ENCODE measurements around the gene INSR.
A peak's percentile ranks its signal among the peaks of the same experiment; 100 is the strongest.

INSR gene

DNA sequence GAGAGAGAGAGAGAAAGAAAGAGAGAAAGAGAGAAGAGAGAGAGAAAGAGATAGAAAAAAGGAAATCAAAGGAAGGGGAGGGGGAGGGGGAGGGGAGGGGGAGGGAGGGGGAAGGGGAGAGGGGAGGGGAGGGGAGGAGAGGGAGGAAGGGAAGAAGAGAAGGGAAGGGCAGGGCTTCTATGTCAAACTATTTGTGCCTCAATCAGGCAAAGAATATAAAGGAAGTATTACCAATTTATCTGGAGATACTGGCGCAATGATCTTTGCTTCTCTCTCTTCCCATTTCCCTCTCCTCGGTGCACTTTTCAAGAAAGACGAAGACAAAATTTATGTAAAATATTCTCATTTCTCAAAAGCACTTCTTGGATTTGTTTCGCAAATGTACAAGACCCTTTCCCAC, 9.3 kb upstream of the INSR start:
- H3K4me2 ChIP-seq (ENCODE audit: low read length), result no peak overlapping the region
- H4K91ac ChIP-seq (ENCODE audit: low read depth, low read length), result no peak overlapping the region
- no peak overlapping the region for H2BK12ac ChIP-seq (ENCODE audit: low read length)
- no peak overlapping the region for H3K9ac ChIP-seq (ENCODE audit: low read length)
- H3K27ac ChIP-seq (ENCODE audit: low read depth, low read length), result no peak overlapping the region
- no peaks in the 10 kb centered on the region for H3K79me2 ChIP-seq (ENCODE audit: control insufficient read depth, insufficient read depth, low read length, poor library complexity)
- no peaks in the 10 kb centered on the region for H3K4me1 ChIP-seq (ENCODE audit: control insufficient read depth in 1 of 2, insufficient read depth in 2 of 2, low read length in 2 of 2)
- no peak overlapping the region for H2BK5ac ChIP-seq (ENCODE audit: low read depth, low read length, poor library complexity)
- no peak overlapping the region for H3K23ac ChIP-seq (ENCODE audit: low read length)
- DNase-seq, result no peak
- no peak overlapping the region for H2BK120ac ChIP-seq (ENCODE audit: insufficient read depth, low read length, poor library complexity)
- H2AFZ ChIP-seq (ENCODE audit: insufficient read depth, low read length, poor library complexity), result no peak overlapping the region
- no peak overlapping the region for H3K18ac ChIP-seq (ENCODE audit: low read length)
- H3K14ac ChIP-seq (ENCODE audit: low read length), result no peak overlapping the region
- no peaks in the 10 kb centered on the region for H3K79me1 ChIP-seq (ENCODE audit: low read length)
- H3K27me3 ChIP-seq (ENCODE audit: insufficient read depth, low read length), result no peaks in the 10 kb centered on the region
- no peak overlapping the region for H3K4me3 ChIP-seq (ENCODE audit: low read depth, low read length)
- no peak overlapping the region for H4K12ac ChIP-seq (ENCODE audit: low read depth, low read length)
- no peak overlapping the region for H3K4ac ChIP-seq (ENCODE audit: low read depth, low read length)
- H4K8ac ChIP-seq (ENCODE audit: low read depth, low read length), result no peak overlapping the region
- WGBS (ENCODE audit: extremely low coverage, insufficient coverage, insufficient read length), result no CpG with 5 or more reads among the region's 4 CpGs
- no peaks in the 10 kb centered on the region for H3K9me3 ChIP-seq (ENCODE audit: insufficient read depth, low read depth, low read length)
- no peaks in the 10 kb centered on the region for H3K36me3 ChIP-seq (ENCODE audit: control insufficient read depth in 1 of 2, insufficient read depth in 2 of 2, low read length in 2 of 2)
- no peak overlapping the region for H2AK5ac ChIP-seq (ENCODE audit: low read length)

DNA sequence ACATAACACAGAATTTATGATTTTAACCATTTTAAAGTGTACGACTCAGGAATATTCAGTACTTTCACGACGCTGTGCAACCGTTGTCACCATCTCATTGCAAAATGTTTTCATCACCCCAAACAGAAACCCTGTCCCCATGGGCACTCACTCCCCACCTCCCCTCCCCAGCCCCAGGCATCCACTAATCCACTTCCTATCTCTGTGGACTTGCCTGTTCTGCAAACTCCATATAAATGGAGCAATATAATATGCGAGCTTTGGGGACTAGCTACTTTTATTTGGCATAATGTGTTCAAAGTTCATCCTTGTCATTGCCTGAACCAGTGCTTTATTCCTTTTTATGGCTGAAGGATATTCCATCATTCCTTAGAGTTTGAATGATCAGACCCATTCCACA, 7.3 kb upstream of the INSR start:
- Histone ChIP-seq H3K36me3 (ENCODE audit: control insufficient read depth in 1 of 2, insufficient read depth in 2 of 2, low read length in 2 of 2) (no peaks in the 10 kb centered on the region), H2AFZ (ENCODE audit: insufficient read depth, low read length, poor library complexity) (no peak overlapping the region), H4K91ac (ENCODE audit: low read depth, low read length) (no peak overlapping the region), H2BK120ac (ENCODE audit: insufficient read depth, low read length, poor library complexity) (no peak overlapping the region), H4K12ac (ENCODE audit: low read depth, low read length) (no peak overlapping the region), H2BK12ac (ENCODE audit: low read length) (no peak overlapping the region), H3K18ac (ENCODE audit: low read length) (no peak overlapping the region), H3K4me1 (ENCODE audit: control insufficient read depth in 1 of 2, insufficient read depth in 2 of 2, low read length in 2 of 2) (no peaks in the 10 kb centered on the region), H3K14ac (ENCODE audit: low read length) (no peak overlapping the region), H3K9me3 (ENCODE audit: insufficient read depth, low read depth, low read length) (no peaks in the 10 kb centered on the region), H3K9ac (ENCODE audit: low read length) (no peak overlapping the region), H3K79me1 (ENCODE audit: low read length) (no peaks in the 10 kb centered on the region), H3K4me2 (ENCODE audit: low read length) (no peak overlapping the region), H3K27ac (ENCODE audit: low read depth, low read length) (no peak overlapping the region), H3K4me3 (ENCODE audit: low read depth, low read length) (no peak overlapping the region), H3K27me3 (ENCODE audit: insufficient read depth, low read length) (no peaks in the 10 kb centered on the region), H2BK5ac (ENCODE audit: low read depth, low read length, poor library complexity) (no peak overlapping the region), H3K79me2 (ENCODE audit: control insufficient read depth, insufficient read depth, low read length, poor library complexity) (no peaks in the 10 kb centered on the region), H3K4ac (ENCODE audit: low read depth, low read length) (no peak overlapping the region), H3K23ac (ENCODE audit: low read length) (no peak overlapping the region), H2AK5ac (ENCODE audit: low read length) (no peak overlapping the region), H4K8ac (ENCODE audit: low read depth, low read length) (no peak overlapping the region)
- no CpG with 5 or more reads among the region's 5 CpGs for WGBS (ENCODE audit: extremely low coverage, insufficient coverage, insufficient read length)
- no peak for DNase-seq

GRCh38 chr19:7297742-7298141, 3.5 kb upstream of the INSR start:
- peaks cover 4 to 9% of the 10 kb centered on the region in 2 experiments for H3K4me1 ChIP-seq (ENCODE audit: control insufficient read depth in 1 of 2, insufficient read depth in 2 of 2, low read length in 2 of 2)
- no peaks in the 10 kb centered on the region for H3K9me3 ChIP-seq (ENCODE audit: insufficient read depth, low read depth, low read length)
- H2BK5ac ChIP-seq (ENCODE audit: low read depth, low read length, poor library complexity), result no peak overlapping the region
- no peak overlapping the region for H4K91ac ChIP-seq (ENCODE audit: low read depth, low read length)
- H3K79me2 ChIP-seq (ENCODE audit: control insufficient read depth, insufficient read depth, low read length, poor library complexity), result peaks cover 9% of the 10 kb centered on the region
- no peak overlapping the region for H3K27ac ChIP-seq (ENCODE audit: low read depth, low read length)
- H3K4me2 ChIP-seq (ENCODE audit: low read length), result no peak overlapping the region
- no peak overlapping the region for H3K23ac ChIP-seq (ENCODE audit: low read length)
- no peak overlapping the region for H2AK5ac ChIP-seq (ENCODE audit: low read length)
- no peak overlapping the region for H3K14ac ChIP-seq (ENCODE audit: low read length)
- H2BK12ac ChIP-seq (ENCODE audit: low read length), result no peak overlapping the region
- no peak overlapping the region for H4K8ac ChIP-seq (ENCODE audit: low read depth, low read length)
- no peaks in the 10 kb centered on the region for H3K27me3 ChIP-seq (ENCODE audit: insufficient read depth, low read length)
- no peak overlapping the region for H2BK120ac ChIP-seq (ENCODE audit: insufficient read depth, low read length, poor library complexity)
- no CpG with 5 or more reads among the region's 7 CpGs for WGBS (ENCODE audit: extremely low coverage, insufficient coverage, insufficient read length)
- no peak overlapping the region for H4K12ac ChIP-seq (ENCODE audit: low read depth, low read length)
- no peak overlapping the region for H3K18ac ChIP-seq (ENCODE audit: low read length)
- DNase-seq, result no peak
- H3K79me1 ChIP-seq (ENCODE audit: low read length), result peaks cover 4% of the 10 kb centered on the region
- no peaks in the 10 kb centered on the region for H3K36me3 ChIP-seq (ENCODE audit: control insufficient read depth in 1 of 2, insufficient read depth in 2 of 2, low read length in 2 of 2)
- no peak overlapping the region for H3K4ac ChIP-seq (ENCODE audit: low read depth, low read length)
- no peak overlapping the region for H2AFZ ChIP-seq (ENCODE audit: insufficient read depth, low read length, poor library complexity)
- no peak overlapping the region for H3K4me3 ChIP-seq (ENCODE audit: low read depth, low read length)
- H3K9ac ChIP-seq (ENCODE audit: low read length), result no peak overlapping the region

DNA sequence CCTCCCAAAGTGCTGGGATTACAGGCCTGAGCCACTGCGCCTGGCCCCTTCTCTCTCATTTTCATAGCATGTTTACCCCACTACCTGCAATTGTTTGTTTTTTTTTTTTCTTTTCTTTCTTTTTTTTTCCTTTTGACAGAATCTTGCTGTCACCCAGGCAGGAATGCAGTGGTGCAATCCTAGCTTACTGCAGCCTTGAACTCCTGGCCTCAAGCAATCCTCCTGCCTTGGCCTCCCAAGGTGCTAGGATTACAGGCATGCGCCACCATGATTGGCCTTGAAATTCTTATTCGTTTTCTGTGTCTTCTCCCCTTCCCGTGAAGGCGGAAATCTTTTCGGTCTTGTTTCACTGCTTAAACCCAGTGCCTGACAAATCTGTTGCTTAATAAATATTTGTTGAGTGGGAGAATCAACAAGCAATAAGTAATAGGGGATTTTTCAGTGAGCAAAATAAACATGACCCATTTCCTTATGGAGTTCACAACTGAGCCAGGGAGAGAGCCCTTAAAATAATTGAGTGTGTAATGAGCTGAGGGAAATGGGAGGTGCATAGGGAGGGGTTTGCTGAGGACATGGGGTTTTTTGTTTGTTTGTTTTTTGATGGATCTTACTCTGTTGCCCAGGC, 1.8 kb upstream of the INSR start:
- Histone ChIP-seq H3K4ac (ENCODE audit: low read depth, low read length) (no peak overlapping the region), H3K4me2 (ENCODE audit: low read length) (no peak overlapping the region), H4K91ac (ENCODE audit: low read depth, low read length) (no peak overlapping the region), H3K27ac (ENCODE audit: low read depth, low read length) (no peak overlapping the region), H3K36me3 (ENCODE audit: control insufficient read depth in 1 of 2, insufficient read depth in 2 of 2, low read length in 2 of 2) (no peaks in the 10 kb centered on the region), H3K14ac (ENCODE audit: low read length) (no peak overlapping the region), H3K4me1 (ENCODE audit: control insufficient read depth in 1 of 2, insufficient read depth in 2 of 2, low read length in 2 of 2) (peaks cover 4 to 9% of the 10 kb centered on the region in 2 experiments), H3K27me3 (ENCODE audit: insufficient read depth, low read length) (no peaks in the 10 kb centered on the region), H4K8ac (ENCODE audit: low read depth, low read length) (no peak overlapping the region), H2BK5ac (ENCODE audit: low read depth, low read length, poor library complexity) (no peak overlapping the region), H3K4me3 (ENCODE audit: low read depth, low read length) (no peak overlapping the region), H3K79me2 (ENCODE audit: control insufficient read depth, insufficient read depth, low read length, poor library complexity) (peaks cover 9% of the 10 kb centered on the region), H3K18ac (ENCODE audit: low read length) (no peak overlapping the region), H3K79me1 (ENCODE audit: low read length) (peaks cover 4% of the 10 kb centered on the region), H3K23ac (ENCODE audit: low read length) (no peak overlapping the region), H3K9ac (ENCODE audit: low read length) (no peak overlapping the region), H2AK5ac (ENCODE audit: low read length) (no peak overlapping the region), H3K9me3 (ENCODE audit: insufficient read depth, low read depth, low read length) (no peaks in the 10 kb centered on the region), H4K12ac (ENCODE audit: low read depth, low read length) (no peak overlapping the region), H2BK120ac (ENCODE audit: insufficient read depth, low read length, poor library complexity) (no peak overlapping the region), H2BK12ac (ENCODE audit: low read length) (no peak overlapping the region), H2AFZ (ENCODE audit: insufficient read depth, low read length, poor library complexity) (no peak overlapping the region)
- peak in 1 of 2 donors; percentile 26 for DNase-seq
- no CpG with 5 or more reads among the region's 6 CpGs for WGBS (ENCODE audit: extremely low coverage, insufficient coverage, insufficient read length)

Data from trophoblast cell (in vitro differentiated cells and primary cell).